Ishikawa (cell line): Measurements from ENCODE around the gene DYNC1I1.

Experiments
- CEBPB ChIP-seq: IDR thresholded peaks from 2 replicates; pipeline ENCODE4 v1.6.1; 2012
- CREB1 ChIP-seq: IDR thresholded peaks from 2 replicates; pipeline ENCODE4 v1.6.1; 2012; ENCODE audit warnings: low read depth
- EGR1 ChIP-seq: IDR thresholded peaks from 2 replicates; pipeline ENCODE4 v1.6.1; 2012
- EP300 ChIP-seq: IDR thresholded peaks from 2 replicates; pipeline ENCODE4 v1.6.1; 2012; ENCODE audit warnings: borderline replicate concordance
- FOXM1 ChIP-seq: IDR thresholded peaks from 2 replicates; pipeline ENCODE4 v1.6.1; 2012; ENCODE audit warnings: low read depth, borderline replicate concordance
- MAX ChIP-seq: IDR thresholded peaks from 2 replicates; pipeline ENCODE4 v1.6.1; 2012
- NFIC ChIP-seq: IDR thresholded peaks from 2 replicates; pipeline ENCODE4 v1.6.1; 2012
- RAD21 ChIP-seq: IDR thresholded peaks from 2 replicates; pipeline ENCODE4 v1.6.1; 2012; ENCODE audit warnings: low read depth
- REST ChIP-seq: IDR thresholded peaks from 2 replicates; pipeline ENCODE4 v1.6.1; 2012; ENCODE audit warnings: low read depth, mild to moderate bottlenecking
- TAF1 ChIP-seq: IDR thresholded peaks from 2 replicates; pipeline ENCODE4 v1.6.1; 2012; ENCODE audit warnings: low read depth, mild to moderate bottlenecking
- TCF12 ChIP-seq: IDR thresholded peaks from 2 replicates; pipeline ENCODE4 v1.6.1; 2012; ENCODE audit warnings: low read depth
- TEAD4 ChIP-seq: IDR thresholded peaks from 2 replicates; pipeline ENCODE4 v1.6.1; 2012
- USF1 ChIP-seq: IDR thresholded peaks from 2 replicates; pipeline ENCODE4 v1.6.1; 2012
- YY1 ChIP-seq: IDR thresholded peaks from 2 replicates; pipeline ENCODE4 v1.6.1; 2012; ENCODE audit warnings: low read depth
- ZBTB7A ChIP-seq: IDR thresholded peaks from 2 replicates; pipeline ENCODE4 v1.6.1; 2012; ENCODE audit warnings: low read depth

Gene DYNC1I1

GRCh38 chr7:95794917-95795515, 22.7 kb downstream of the DYNC1I1 start:
- TF ChIP-seq ZBTB7A = no peak
- peak; percentile 56 for TF ChIP-seq RAD21

- TF ChIP-seq NFIC (no peak), CREB1 (no peak), REST (no peak), CEBPB (no peak), TAF1 (no peak), EGR1 (no peak), RAD21 (no peak), MAX (no peak), YY1 (no peak), ZBTB7A (no peak), TCF12 (no peak)
These were observed 24.3 kb downstream of the DYNC1I1 start for GRCh38 chr7:95796617-95797016.

- no peak for TF ChIP-seq REST
- TF ChIP-seq TCF12 = no peak
- no peak for TF ChIP-seq TEAD4
- no peak for TF ChIP-seq MAX
- no peak for TF ChIP-seq YY1
- no peak for TF ChIP-seq CEBPB
- TF ChIP-seq TAF1 = no peak
- TF ChIP-seq NFIC = no peak
These were observed 26.1 kb downstream of the DYNC1I1 start for GRCh38 chr7:95798401-95798930.

- TF ChIP-seq TCF12 (no peak), NFIC (no peak), FOXM1 (no peak), EP300 (no peak), REST (no peak), RAD21 (no peak), ZBTB7A (no peak), TAF1 (no peak), CEBPB (no peak), CREB1 (no peak), USF1 (no peak), MAX (no peak), EGR1 (no peak), YY1 (no peak), TEAD4 (no peak)
These were observed 28.4 kb downstream of the DYNC1I1 start for GRCh38 chr7:95800787-95801186.

GRCh38 chr7:95802270-95802669, 29.9 kb downstream of the DYNC1I1 start:
- TF ChIP-seq EGR1 (no peak), TAF1 (no peak)
